K562 (cell line): ENCODE measurements around the gene COPS9.

Experiments
- BRCA1 ChIP-seq, 2 experiments: fragments of 450-650 bp in 1 of 2; sonication (generic) in 1 of 2; formaldehyde crosslinking in 1 of 2; IDR thresholded peaks; 2 replicates each; pipeline versions ENCODE4 v1.5.0 to v1.6.1; 2017 to 2020; ENCODE audit warnings: mild to moderate bottlenecking in 1 of 2, missing genetic modification reagents in 1 of 2
- CHD2 ChIP-seq: IDR thresholded peaks from 2 replicates; pipeline ENCODE4 v1.6.1; 2011; ENCODE audit warnings: low read depth, low read length
- ERF ChIP-seq: fragments of 450-650 bp; formaldehyde crosslinking; IDR thresholded peaks from 2 replicates; pipeline ENCODE4 v1.4.0; 2020; ENCODE audit warnings: mild to moderate bottlenecking, mixed read lengths
- FOXA1 ChIP-seq: fragments of 450-650 bp; IDR thresholded peaks from 2 replicates; pipeline ENCODE4 v1.6.1; 2016; ENCODE audit warnings: mild to moderate bottlenecking, borderline replicate concordance
- HDAC6 ChIP-seq: IDR thresholded peaks from 2 replicates; pipeline ENCODE4 v1.6.1; 2012; ENCODE audit warnings: low read depth, mild to moderate bottlenecking, control low read depth, inconsistent platforms, low read length, moderate library complexity
- NR2F6 ChIP-seq: fragments of 450-650 bp; formaldehyde crosslinking; IDR thresholded peaks from 2 replicates; pipeline ENCODE4 v1.4.0; 2020; ENCODE audit warnings: mild to moderate bottlenecking
- POLR2AphosphoS2 ChIP-seq: IDR thresholded peaks from 2 replicates; pipeline ENCODE4 v1.6.1; 2012; ENCODE audit warnings: low read length, improper control_type of control experiment
- STAT5B ChIP-seq: fragments of 250-450 bp; sonication (Bioruptor Pico); IDR thresholded peaks from 2 replicates; pipeline ENCODE4 v1.8.0; 2021; ENCODE audit warnings: mild to moderate bottlenecking, inconsistent platforms
- TBL1XR1 ChIP-seq, 2 experiments: IDR thresholded peaks; 2 replicates each; pipeline ENCODE4 v1.6.1; 2012; ENCODE audit warnings: improper control_type of control experiment in 2 of 2, low read length in 2 of 2, mild to moderate bottlenecking in 1 of 2
- YY1 ChIP-seq, 3 experiments: IDR thresholded peaks; 2 replicates each; pipeline ENCODE4 v1.6.1; 2011; ENCODE audit warnings: low read length in 2 of 3, mild to moderate bottlenecking in 2 of 3, moderate library complexity in 2 of 3, borderline replicate concordance in 1 of 3, control low read depth in 1 of 3, low read depth in 1 of 3; ENCODE audit not compliant: insufficient read depth in 3 of 3, insufficient replicate concordance in 2 of 3, control insufficient read depth in 1 of 3, insufficient read length in 1 of 3; ENCODE audit errors: extremely low read depth in 1 of 3
- ZNF384 ChIP-seq: IDR thresholded peaks from 2 replicates; pipeline ENCODE4 v1.6.1; 2012; ENCODE audit warnings: low read depth, low read length, improper control_type of control experiment
- ZNF57 ChIP-seq: fragments of 450-650 bp; formaldehyde crosslinking; IDR thresholded peaks from 2 replicates; pipeline ENCODE4 v1.4.0; 2020; ENCODE audit warnings: mild to moderate bottlenecking, moderate library complexity
- TF ChIP-seq, protein P1 (sequence below), 3 experiments: IDR thresholded peaks in 2 of 3; conservative IDR thresholded peaks in 1 of 3; 2 replicates each; pipeline ENCODE4 v1.5.1; 2011 to 2012; ENCODE audit warnings: low read length in 3 of 3, mild to moderate bottlenecking in 3 of 3, control low read depth in 2 of 3, improper control_type of control experiment in 1 of 3, inconsistent platforms in 1 of 3, low read depth in 1 of 3, mixed read lengths in 1 of 3, moderate library complexity in 1 of 3; ENCODE audit not compliant: insufficient read depth in 2 of 3

- TF ChIP-seq TBL1XR1 (IDR thresholded peaks at IDR 0.05; ENCODE audit: low read length in 2 of 2) (no peak), ZNF57 (CRISPR knock-in tag) (no peak), HDAC6 (no peak), YY1 (IDR thresholded peaks at IDR 0.05; ENCODE audit: borderline replicate concordance in 1 of 3, control insufficient read depth in 1 of 3, extremely low read depth in 1 of 3, insufficient read depth in 3 of 3, insufficient read length in 1 of 3, insufficient replicate concordance in 2 of 3, low read depth in 1 of 3, low read length in 2 of 3) (no peak), CHD2 (no peak), FOXA1 (no peak), POLR2AphosphoS2 (no peak), NR2F6 (CRISPR knock-in tag) (no peak), ERF (CRISPR knock-in tag) (no peak), BRCA1 (IDR thresholded peaks at IDR 0.05) (no peak), BRCA1 (CRISPR knock-in tag; IDR thresholded peaks at IDR 0.05) (no peak), ZNF384 (no peak), STAT5B (no peak)
- TF ChIP-seq, protein P1, sequence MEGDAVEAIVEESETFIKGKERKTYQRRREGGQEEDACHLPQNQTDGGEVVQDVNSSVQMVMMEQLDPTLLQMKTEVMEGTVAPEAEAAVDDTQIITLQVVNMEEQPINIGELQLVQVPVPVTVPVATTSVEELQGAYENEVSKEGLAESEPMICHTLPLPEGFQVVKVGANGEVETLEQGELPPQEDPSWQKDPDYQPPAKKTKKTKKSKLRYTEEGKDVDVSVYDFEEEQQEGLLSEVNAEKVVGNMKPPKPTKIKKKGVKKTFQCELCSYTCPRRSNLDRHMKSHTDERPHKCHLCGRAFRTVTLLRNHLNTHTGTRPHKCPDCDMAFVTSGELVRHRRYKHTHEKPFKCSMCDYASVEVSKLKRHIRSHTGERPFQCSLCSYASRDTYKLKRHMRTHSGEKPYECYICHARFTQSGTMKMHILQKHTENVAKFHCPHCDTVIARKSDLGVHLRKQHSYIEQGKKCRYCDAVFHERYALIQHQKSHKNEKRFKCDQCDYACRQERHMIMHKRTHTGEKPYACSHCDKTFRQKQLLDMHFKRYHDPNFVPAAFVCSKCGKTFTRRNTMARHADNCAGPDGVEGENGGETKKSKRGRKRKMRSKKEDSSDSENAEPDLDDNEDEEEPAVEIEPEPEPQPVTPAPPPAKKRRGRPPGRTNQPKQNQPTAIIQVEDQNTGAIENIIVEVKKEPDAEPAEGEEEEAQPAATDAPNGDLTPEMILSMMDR (IDR thresholded peaks at IDR 0.05 in 2 of 3, conservative IDR thresholded peaks at IDR 0.05 in 1 of 3; ENCODE audit: insufficient read depth in 2 of 3, low read depth in 1 of 3, low read length in 3 of 3), result no peak
Measured at GRCh38 chr2:240155745-240156390, 19.8 kb upstream of the COPS9 start.
